Esophagus mucosa (tissue), 1 donor: Measurements from ENCODE around the gene SERPINB10. TPM values are rescaled to one million over a fixed set of nuclear protein-coding genes. Genes with fewer than 3 reads are reported as not detected.
A peak's percentile ranks its signal among the peaks of the same experiment; 100 is the strongest.

Experiments
- ATAC-seq: fragments of 200-7000 bp; cut with Tn5 transposase; one replicate; pipeline ENCODE4 v1.9.1; 2020
- total RNA-seq: library from RNA; stranded (reverse); gene quantifications from one replicate; pipeline ENCODE4 v1.2.4, GENCODE V29; 2023
- donor health status: DM: yes; HTN: yes; CAD: no.

SERPINB10 gene, protein sequence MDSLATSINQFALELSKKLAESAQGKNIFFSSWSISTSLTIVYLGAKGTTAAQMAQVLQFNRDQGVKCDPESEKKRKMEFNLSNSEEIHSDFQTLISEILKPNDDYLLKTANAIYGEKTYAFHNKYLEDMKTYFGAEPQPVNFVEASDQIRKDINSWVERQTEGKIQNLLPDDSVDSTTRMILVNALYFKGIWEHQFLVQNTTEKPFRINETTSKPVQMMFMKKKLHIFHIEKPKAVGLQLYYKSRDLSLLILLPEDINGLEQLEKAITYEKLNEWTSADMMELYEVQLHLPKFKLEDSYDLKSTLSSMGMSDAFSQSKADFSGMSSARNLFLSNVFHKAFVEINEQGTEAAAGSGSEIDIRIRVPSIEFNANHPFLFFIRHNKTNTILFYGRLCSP
- total RNA-seq, result 0.36 TPM

DNA sequence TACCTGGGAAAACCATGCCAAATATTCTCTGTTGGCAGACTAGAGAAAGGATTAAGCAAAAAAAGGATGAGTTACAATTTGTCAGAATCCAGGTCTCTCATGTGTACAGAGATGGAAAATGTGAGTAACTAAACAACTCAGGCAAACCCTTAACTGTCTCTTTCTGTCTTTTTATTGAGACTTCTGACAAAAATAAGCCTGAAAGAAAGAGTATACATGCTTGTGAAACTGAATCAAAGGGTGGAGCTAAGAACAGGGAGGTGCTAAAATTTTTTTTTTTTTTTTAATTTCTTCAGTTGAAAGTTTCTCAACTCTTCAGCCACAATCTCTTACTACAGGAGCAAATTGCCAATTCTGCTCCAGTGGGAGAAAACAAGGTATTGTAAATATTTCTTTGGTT lies at the start of gene SERPINB10:
Gene SERPINB10 (plus strand): TSS at position 295 of the 400 bp plus-strand sequence. CDS start 7,553 bp downstream, outside the sequence.
- ATAC-seq, result no peak

DNA sequence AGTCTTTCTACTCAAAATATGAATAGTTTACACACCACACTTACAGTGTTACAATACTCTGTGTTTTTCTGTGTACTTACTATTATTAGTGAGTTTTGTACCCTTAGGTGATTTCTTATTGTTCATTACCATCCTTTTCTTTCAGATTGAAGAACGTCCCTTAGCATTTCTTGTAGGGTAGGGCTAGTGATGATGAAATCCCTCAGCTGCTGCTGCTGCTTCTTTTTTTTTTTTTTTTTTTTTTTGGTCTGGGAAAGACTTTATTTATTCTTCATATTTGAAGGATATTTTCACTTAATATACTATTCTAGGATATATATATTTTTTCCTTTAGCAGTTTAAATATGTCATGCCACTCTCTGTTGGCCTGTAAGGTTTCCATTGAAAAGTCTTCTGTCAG lies 49.3 kb upstream of the SERPINB10 start:
- ATAC-seq, result no peak

DNA sequence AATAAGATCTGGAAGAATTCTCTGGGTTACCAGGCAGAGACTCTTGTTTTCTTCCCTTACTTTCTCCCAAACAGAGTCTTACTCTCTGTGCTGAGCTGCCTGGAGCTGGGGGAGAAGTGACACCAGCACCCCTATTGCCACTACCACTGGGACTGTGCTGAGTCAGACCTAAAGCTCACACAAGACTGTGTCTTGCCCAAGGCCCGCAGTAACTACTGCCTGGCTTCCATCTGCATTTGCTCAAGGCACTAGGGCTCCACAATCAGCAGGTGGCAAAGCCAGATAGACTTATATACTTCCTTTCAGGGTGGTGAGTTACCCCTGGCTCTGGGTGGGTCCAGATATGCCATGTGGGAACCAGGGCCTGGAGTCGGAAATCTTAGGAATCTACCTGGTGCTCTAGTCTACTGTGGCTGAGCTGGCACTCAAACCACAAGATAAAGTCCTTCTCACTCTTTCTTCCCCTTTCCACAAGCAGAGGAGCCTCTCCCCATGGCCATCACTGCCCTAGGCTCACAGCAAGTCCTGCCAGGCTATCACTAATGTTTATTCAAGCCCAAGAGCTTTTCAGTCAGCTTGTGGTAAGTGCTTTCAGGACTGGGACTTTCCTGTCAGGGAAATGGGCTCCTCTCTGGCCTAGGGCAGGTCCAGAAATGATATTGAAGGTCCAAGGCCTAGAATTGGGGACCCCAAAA lies 47.8 kb upstream of the SERPINB10 start:
- peak; percentile 64 for ATAC-seq

DNA sequence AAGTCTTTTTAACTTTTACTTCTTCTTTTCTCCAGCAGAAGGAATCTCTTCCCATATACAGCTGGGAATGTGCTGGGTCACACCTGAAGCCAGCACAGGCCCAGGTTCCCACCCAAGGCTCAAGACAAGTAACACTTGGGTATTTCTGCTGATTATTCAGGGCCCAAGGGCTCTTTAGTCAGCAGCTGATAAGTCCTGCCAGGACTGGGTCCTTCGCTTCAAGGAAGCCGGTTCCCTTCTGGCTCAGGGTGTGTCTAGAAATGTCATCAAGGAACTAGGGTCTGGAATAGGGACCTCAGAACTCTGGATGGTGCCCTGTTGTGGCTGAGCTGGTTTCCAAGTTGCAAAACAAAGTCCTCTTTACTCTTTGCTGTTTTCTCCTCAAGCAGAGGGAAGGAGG lies 47.2 kb upstream of the SERPINB10 start:
- peak; percentile 60 for ATAC-seq

DNA sequence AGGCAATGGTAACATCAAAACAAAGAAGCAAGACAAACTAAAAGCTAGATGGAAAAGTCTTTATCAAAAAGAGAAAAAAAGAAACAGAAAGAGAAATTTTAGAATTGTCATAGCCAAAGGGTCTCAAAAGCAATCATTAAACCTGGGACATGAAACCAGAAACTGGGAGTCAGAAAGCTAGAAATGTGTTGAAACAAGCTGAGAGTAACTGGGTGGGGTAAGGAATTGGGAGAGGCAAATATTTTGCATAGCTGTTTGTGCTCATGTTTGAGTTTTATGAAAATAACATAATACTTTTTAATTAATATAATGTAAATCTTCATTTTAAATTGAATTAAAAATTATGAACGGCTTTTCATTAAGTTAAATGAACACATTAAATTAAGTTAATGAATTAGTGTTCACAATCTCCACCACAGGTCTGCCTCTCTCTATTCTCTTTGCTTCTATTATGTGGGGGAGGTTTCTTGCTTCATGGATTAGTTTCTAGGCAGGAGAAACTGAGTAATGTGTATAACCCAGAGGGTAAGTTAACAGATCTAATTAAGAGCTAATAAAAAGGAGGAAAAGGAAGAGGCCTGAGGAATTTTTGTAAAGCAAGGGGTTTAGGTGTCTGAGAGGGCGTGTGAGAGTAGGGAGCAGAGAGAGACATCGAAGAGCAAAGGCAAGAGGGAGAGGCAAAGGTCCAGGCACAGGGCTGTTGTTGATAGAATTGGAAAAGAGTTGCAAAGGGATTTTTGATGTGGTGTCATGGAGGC lies 40.2 kb upstream of the SERPINB10 start:
- peak; percentile 74 for ATAC-seq

DNA sequence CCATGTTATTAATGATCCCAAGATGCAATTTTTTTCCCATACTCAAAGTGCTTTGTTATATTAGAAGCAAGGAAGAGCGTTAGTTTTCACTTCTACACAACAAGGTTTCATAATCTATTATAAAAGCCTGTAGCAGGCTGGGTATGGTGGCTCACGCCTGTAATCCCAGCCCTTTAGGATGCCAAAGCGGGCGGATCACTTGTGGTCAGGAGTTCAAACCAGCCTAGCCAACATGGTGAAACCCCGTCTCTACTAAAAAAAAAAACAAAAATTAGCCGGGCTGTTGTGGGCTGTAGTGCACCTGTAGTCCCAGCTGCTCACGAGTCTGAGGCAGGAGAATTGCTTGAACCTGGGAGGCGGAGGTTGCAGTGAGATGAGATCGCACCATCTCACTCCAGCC lies 39.2 kb upstream of the SERPINB10 start:
- ATAC-seq, result peak; percentile 24

DNA sequence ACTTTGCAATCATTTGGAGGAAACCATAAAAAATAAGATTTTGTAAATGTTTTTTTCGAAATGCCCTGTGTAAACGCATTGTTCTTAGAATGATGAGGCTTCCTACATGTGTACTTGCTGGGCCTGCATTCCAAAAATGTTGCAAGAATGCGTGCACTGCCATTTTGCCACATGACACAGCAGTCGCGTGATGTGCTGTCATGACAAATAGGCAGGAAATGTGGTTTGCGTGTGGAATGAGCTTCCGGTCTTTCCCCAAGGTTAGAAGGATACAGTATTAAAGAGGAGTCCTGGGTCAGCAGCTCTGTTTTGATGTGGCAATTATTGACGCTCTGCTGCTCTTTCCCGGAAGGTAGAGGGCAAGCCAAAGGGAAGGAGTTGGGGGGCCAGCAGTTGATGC lies 38.4 kb upstream of the SERPINB10 start:
- no peak for ATAC-seq

DNA sequence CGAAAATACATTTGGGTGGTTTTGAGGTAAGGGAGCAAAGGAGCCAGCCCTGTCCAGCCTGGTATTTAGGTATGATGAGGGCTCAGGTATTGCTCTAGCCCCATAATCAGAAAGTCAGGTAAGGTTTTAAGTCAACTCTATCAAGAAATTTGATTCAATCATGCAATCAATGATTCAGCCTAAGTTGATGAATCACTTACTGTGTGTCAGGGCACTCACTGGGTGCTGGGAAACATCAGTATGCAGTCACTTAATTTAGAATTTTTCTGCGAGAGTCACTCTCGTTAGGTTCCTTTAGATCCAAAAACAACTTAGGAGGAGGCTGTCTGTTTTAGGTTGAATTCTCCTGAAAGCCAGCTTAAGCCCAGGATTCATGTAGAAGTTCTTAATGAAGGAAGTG lies 37.9 kb upstream of the SERPINB10 start:
- peak; percentile 70 for ATAC-seq

DNA sequence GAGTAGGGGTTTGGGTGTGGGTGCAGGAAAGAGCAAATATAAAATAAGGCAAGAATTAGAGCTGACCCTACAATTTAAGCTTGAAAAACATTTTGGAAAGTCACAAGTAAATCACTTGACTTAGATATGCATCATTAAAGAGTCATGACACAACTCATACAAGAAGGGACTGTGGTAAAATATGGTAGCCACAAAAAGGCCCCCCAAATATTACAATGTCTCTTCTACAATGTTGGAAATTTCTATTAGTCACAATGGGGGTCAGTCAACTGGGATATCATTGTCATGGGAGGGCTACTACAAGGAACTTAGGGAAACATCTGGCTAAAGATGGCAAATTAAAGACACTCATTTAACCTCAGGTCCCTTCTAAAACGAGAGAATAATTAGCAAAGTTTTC lies 35.9 kb upstream of the SERPINB10 start:
- no peak for ATAC-seq

DNA sequence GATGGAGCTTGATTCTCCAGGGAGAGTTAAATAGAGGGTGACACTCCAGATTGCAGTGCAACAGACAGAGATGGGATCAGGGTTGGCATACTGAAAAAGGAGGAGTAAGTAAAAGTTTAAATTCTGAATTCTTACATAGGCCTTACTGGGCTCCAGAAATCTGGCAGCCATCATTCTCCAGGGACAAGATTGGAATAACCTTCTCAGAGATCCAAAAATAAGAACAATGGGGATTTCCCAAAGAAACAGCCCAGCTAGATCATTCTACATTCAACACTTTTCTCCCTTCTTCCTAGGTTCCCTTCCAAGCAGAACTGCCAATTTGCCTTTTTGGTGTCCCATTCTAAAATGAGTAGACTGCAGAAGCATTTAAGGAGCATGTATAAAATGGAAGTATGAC lies 35.2 kb upstream of the SERPINB10 start:
- ATAC-seq, result no peak

DNA sequence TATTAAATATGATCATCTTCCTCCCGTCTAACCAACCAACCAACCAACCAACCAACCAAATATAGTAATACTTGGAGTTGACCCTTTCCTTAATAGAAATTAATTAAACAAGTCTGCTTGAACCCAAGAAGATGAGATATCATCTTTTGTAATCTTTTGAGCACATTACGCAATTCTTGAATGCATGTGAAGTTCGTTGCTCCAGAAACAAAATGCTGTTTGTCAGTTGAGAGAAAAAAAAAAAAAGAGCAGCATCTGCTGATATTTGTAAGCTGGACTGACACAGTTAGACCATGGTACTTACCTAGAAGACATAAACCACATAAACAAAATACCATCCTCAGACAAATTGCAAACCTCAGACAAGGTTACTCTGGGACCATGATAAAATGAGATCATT lies 29.4 kb upstream of the SERPINB10 start:
- no peak for ATAC-seq

DNA sequence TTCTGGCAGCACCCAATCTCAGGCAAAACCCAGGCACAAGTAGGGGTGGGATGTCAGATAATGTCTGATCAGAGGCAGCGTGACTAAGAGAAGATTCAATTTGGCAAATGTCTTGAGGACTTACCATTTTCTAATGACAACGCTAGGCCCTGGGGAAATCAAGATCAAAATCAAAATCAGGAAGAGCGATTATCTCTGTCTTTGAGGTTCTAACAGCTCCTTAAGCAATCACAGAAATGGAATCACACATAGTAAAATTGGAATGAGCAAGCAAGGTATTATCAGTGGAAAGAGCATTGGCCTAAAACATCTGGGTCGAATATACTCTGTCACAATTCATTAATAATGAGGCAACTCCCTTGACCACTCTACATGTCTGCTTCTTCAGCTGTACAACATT lies 28.8 kb upstream of the SERPINB10 start:
- ATAC-seq, result no peak

DNA sequence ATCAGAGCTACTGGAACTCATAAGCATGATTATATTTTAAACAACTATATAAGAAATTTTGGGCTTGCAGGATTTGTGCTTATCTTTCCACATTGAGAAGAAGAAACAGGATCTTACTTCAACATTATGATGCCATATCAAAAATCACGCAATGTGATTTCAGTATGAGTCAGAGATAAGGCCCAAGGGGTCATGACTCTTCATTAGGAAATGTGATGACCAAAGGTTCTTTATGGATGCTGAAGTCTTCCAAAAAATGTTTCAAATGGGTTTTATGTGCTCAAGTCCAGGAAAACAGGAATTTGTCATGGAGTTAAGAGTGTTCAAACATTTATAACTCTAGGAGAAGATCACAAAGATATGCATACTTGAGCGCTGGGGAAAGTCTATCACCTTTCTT lies 28.0 kb upstream of the SERPINB10 start:
- ATAC-seq, result no peak

DNA sequence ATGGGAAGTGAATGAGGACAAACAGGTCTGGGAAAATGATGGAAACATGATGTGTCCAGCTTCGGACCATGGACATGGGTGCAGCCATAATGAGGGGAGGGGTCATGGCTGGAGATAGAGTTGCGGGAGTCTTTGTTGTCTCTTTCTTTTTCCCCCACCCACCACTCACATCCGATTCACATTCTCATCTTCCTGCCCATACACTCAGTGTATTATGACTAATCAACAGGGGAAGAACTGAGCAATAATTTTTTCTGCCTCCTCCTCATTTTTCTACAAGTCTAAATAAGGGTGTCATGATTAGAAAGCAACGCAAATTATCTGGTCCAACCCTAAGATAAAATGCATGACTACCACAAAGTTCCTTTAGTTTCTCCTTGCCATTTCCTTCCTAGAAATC lies 25.9 kb upstream of the SERPINB10 start:
- peak; percentile 18 for ATAC-seq

DNA sequence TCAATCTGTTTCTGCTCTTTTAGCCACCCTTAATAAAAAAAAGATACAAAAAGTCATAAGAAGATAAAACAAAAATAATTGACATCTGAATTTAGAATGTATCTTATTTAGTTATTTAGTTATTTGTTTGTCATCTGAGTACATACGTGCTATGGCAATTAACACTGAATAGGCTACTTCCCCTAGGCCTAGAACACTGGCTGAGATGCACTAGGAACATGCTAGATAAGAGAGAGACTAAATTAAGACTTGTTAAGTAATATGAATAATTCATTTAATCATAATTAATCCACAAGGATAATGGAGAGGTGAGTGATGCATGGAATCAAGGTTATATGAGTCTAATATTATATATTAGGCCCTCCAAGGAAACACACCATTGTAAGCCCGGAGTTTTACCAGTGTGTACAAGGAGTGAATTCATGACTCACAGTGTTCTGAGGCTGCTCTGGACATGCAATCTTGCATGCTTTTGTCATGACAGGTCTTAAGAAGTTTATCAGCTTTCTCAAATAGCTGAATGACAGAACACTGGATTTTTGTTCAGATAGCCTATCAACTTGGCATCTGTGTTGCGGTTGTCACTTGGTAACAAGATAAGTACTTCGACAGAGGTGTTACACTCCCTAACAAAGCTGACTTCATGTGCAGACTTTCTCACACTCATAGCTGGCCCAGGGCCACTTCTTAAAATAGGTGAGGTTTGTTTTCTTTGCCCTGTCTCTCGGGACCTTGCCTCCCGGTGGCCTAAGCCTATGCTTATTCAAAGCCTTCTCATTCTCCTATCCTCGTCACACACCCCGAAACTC lies 25.2 kb upstream of the SERPINB10 start:
- ATAC-seq, result peak; percentile 92

DNA sequence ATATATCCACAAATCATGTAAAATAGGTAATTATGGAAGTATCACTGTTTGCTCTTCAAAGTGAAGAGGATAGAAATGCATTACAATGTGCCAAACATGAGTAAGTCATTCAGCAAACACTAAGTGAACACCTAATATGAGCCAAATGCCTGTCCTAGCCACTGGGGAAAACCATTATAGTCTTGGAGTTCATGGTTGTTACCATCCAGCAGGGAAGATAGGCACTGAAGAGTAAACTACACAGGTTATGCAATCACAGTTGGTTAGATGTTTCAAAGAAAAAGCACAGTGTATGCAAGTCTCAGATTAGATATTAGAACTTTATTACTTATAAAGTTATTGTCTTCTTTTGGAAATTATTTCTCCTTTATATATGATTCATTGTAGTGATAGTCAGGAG lies 24.1 kb upstream of the SERPINB10 start:
- peak; percentile 32 for ATAC-seq

DNA sequence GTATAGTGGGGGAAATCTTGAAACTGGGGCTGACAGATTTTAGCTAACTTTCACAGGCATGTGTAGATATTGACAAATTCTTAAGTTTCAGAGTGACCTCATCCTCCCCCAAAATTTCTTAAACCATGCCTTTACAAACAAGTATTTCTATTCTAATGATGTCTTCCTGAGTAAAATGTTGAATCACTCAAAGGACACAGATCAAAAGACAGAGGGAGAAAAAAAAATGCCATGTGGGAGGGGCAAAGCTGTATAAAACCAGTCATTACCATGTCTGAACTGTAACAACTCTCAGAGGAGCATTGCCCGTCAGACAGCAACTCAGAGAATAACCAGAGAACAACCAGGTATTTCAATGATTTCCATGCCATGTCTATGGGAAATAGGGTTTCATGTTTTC lies 20.3 kb upstream of the SERPINB10 start, which contains the start of gene SERPINB2:
Gene SERPINB2 (plus strand): TSS at position 282 of the 400 bp plus-strand sequence. CDS start 3,740 bp downstream, outside the sequence.
- peak; percentile 56 for ATAC-seq

DNA sequence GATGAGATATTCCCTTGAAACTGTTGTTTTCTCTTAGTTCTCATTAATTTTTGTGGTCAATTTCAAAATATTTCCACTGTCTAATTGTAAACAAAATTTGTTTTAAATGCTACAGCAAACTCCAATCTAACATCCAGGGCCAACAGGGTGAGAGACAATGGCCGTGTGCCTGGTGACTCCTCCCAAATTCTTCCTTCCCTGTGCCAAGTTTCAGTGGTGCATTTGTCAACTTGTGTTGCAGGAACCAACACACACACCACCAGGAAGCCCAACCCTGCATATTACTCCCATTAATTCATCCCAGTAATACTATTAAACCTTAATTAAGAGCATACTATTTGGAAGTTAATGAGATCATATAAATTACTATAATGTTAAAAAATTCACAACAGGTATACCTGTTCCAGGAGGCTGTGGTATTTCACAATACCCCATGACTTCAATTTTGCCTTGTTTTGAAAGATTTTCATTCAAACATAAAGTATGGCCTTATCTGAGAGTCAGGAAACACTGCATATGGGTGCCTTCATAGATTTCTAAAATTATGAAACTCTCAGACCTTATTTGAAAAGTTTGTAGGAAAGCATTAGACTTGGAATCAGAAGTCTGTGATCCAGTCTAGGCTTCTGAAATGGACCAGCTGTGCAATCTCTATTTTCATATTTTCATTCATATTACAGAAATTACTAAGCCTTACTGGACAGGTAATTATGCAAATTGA lies 19.1 kb upstream of the SERPINB10 start:
- ATAC-seq, result peak; percentile 67

DNA sequence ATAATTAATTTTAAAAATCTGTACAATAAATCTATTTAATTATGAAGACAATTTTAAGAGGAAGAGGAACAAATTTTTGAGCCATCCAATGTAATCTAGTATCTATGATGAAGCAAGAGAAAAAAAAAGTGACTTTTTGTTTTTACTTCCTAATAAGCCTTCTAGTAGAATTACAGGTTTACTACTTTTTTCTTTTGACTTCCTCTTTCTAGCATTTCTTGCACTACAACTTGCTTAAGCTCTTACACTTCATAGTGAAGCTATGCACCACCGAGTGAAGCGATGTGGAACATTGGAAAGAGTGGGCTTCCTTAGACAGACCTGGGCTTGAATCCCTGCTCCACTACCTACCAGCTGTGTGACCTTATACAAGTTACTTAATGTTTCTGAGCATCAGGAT lies 18.1 kb upstream of the SERPINB10 start:
- peak; percentile 17 for ATAC-seq

DNA sequence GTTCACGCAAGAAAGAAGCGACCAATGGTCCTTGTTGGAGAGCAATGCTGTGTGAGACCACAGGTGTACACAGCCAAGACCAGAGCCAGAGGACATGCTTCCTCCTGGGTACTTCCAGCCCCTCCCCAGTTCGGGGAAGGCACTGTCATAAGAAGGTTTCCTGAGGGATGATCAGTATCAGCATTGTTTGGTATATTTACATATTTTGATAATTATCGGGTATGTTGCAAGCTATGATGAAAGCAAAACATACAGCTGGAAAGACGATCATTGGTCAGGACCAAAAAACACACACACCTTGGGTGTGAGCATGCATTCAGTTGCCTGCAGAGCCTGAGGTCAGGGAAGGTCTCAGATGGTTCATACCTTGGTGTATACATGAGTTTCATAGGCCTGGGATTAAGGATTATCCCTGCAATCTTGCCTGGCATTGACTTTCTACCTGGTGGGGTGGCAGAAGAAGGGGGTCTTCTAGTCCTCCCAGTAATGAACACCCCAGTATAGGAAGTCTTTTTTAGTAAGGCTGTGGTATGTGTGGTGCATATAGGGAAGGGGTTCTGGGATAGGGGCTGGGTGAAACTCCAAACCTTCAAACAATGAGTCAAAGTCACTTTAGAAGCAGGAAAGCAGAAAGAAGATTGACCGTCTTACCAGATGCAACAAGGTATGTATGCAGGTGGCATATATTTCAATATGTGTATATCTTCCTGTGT lies 17.4 kb upstream of the SERPINB10 start:
- peak; percentile 50 for ATAC-seq

DNA sequence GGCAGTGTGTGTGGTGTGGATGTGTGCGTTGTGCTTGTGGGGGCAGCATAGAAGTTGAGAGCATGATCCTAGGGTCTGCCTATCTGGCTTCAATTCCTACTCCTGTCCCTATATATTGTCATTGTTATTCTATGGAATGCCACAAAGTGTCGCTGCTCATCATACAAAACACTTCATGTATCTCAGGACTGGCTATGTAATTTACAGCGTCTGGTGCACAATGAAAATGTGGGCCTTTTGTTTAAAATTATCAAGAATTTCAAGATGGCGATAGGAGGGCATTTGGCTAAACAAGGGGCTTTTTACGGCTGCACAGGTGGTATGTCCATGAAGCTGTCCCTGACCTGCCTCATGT lies 16.8 kb upstream of the SERPINB10 start:
- ATAC-seq, result no peak
